DOHH2 (cell line): Measurements from ENCODE around the gene INF2.

ENCODE experiments used
- H3F3A ChIP-seq: fragments of 200-600 bp; sonication (generic), shearing (Covaris generic); 2 replicates; pipeline ENCODE4 v1.6.0; 2016; ENCODE audit warnings: antibody characterized with exemption, mild to moderate bottlenecking; ENCODE audit not compliant: control insufficient read depth, insufficient read depth
- H3K27ac ChIP-seq: fragments of 200-600 bp; sonication (generic); 2 replicates; pipeline ENCODE4 v1.5.1; 2014; ENCODE audit warnings: low read depth, mild to moderate bottlenecking, low read length, moderate library complexity
- H3K27me3 ChIP-seq: fragments of 200-600 bp; sonication (generic); 2 replicates; pipeline ENCODE4 v1.6.1; 2014; ENCODE audit warnings: mild to moderate bottlenecking, low read length, mixed read lengths; ENCODE audit not compliant: control insufficient read depth
- H3K36me3 ChIP-seq: fragments of 200-600 bp; sonication (generic); 2 replicates; pipeline ENCODE4 v1.6.1; 2014; ENCODE audit warnings: mild to moderate bottlenecking, low read length, moderate library complexity, mixed read lengths; ENCODE audit not compliant: control insufficient read depth
- H3K4me1 ChIP-seq: fragments of 200-600 bp; sonication (generic); 2 replicates; pipeline ENCODE4 v1.6.1; 2014; ENCODE audit warnings: mild to moderate bottlenecking, low read length, mixed read lengths; ENCODE audit not compliant: control insufficient read depth
- H3K4me2 ChIP-seq: fragments of 200-600 bp; sonication (generic); 2 replicates; pipeline ENCODE4 v1.6.0; 2014; ENCODE audit warnings: mild to moderate bottlenecking, low read length, moderate library complexity
- H3K4me3 ChIP-seq: fragments of 200-600 bp; sonication (generic); 2 replicates; pipeline ENCODE4 v1.5.1; 2014; ENCODE audit warnings: mild to moderate bottlenecking, low read length, mixed read lengths
- H3K79me2 ChIP-seq: fragments of 200-600 bp; sonication (generic); 2 replicates; pipeline ENCODE4 v1.6.1; 2014; ENCODE audit warnings: mild to moderate bottlenecking, low read length, mixed read lengths; ENCODE audit not compliant: control insufficient read depth
- H3K9me2 ChIP-seq: fragments of 200-600 bp; sonication (generic); replicated peaks from 2 replicates; pipeline ENCODE4 v1.6.1; 2014; ENCODE audit warnings: mild to moderate bottlenecking, low read length, mixed read lengths; ENCODE audit not compliant: control insufficient read depth
- H3K9me3 ChIP-seq: fragments of 200-600 bp; sonication (generic); 2 replicates; pipeline ENCODE4 v1.6.1; 2014; ENCODE audit warnings: antibody characterized with exemption, low read length, mixed read lengths; ENCODE audit not compliant: control insufficient read depth, insufficient read depth
- H4K20me1 ChIP-seq: fragments of 200-600 bp; sonication (generic); 2 replicates; pipeline ENCODE4 v1.6.0; 2014; ENCODE audit warnings: low read depth, mild to moderate bottlenecking, antibody characterized with exemption, low read length, moderate library complexity; ENCODE audit not compliant: control insufficient read depth, insufficient read depth
- CTCF ChIP-seq: fragments of 200-600 bp; sonication (generic); IDR thresholded peaks from one replicate; pipeline ENCODE4 v1.5.1; 2014; ENCODE audit warnings: antibody characterized with exemption, mild to moderate bottlenecking, low read depth, low read length; ENCODE audit not compliant: poor library complexity, severe bottlenecking
- EZH2phosphoT487 ChIP-seq: fragments of 200-600 bp; sonication (generic); IDR thresholded peaks from 2 replicates; pipeline ENCODE4 v1.6.1; 2017; ENCODE audit warnings: borderline replicate concordance, mild to moderate bottlenecking, antibody characterized with exemption, low read length, moderate library complexity, mixed read lengths

INF2 gene

GRCh38 chr14:104746934-104747481 is 57.6 kb downstream of the INF2 start:
- peaks cover 4% of the 10 kb centered on the region; the same call in 1 of the 2 replicates for H3K9me3 ChIP-seq
- H3K4me3 ChIP-seq, result no peak overlapping the region
- H4K20me1 ChIP-seq, result no peaks in the 10 kb centered on the region
- no peak for TF ChIP-seq CTCF
- TF ChIP-seq EZH2phosphoT487, result no peak
- no peak overlapping the region for H3K27ac ChIP-seq
- no peaks in the 10 kb centered on the region for H3K36me3 ChIP-seq
- H3K4me2 ChIP-seq, result no peak overlapping the region
- no peaks in the 10 kb centered on the region for H3K79me2 ChIP-seq
- H3K27me3 ChIP-seq, result peaks cover 7% of the 10 kb centered on the region; the same call in 1 of the 2 replicates
- peaks cover 11% of the 10 kb centered on the region for H3K4me1 ChIP-seq
- no peaks in the 10 kb centered on the region for H3K9me2 ChIP-seq
- no peaks in the 10 kb centered on the region; the same call in 1 of the 2 replicates for H3F3A ChIP-seq

- H3K27ac ChIP-seq, result no peak overlapping the region
- H3F3A ChIP-seq, result no peaks in the 10 kb centered on the region; the same call in 1 of the 2 replicates
- H3K27me3 ChIP-seq, result peaks cover 7% of the 10 kb centered on the region; the same call in 1 of the 2 replicates
- peaks cover 4% of the 10 kb centered on the region; the same call in 1 of the 2 replicates for H3K9me3 ChIP-seq
- no peak overlapping the region for H3K4me3 ChIP-seq
- TF ChIP-seq CTCF (no peak), EZH2phosphoT487 (no peak)
- H3K9me2 ChIP-seq, result no peaks in the 10 kb centered on the region
- no peak overlapping the region for H3K4me2 ChIP-seq
- H3K4me1 ChIP-seq, result peaks cover 14% of the 10 kb centered on the region
- H3K79me2 ChIP-seq, result no peaks in the 10 kb centered on the region
- H4K20me1 ChIP-seq, result no peaks in the 10 kb centered on the region
- no peaks in the 10 kb centered on the region for H3K36me3 ChIP-seq
Measured at GRCh38 chr14:104747876-104748275, 58.5 kb downstream of the INF2 start.

GRCh38 chr14:104749111-104749649 is 59.8 kb downstream of the INF2 start:
- Histone ChIP-seq H3K4me2 (no peak overlapping the region), H3K4me3 (no peak overlapping the region)

More at GRCh38 chr14:104749111-104749649, 59.8 kb downstream of the INF2 start:
- Histone ChIP-seq H3K27me3 (peaks cover 7% of the 10 kb centered on the region; the same call in 1 of the 2 replicates), H3K27ac (no peak overlapping the region), H3K9me3 (peaks cover 4% of the 10 kb centered on the region; the same call in 1 of the 2 replicates), H3K4me1 (peaks cover 19% of the 10 kb centered on the region), H3K36me3 (peaks cover 11% of the 10 kb centered on the region), H3F3A (no peaks in the 10 kb centered on the region; the same call in 1 of the 2 replicates), H4K20me1 (peaks cover 6% of the 10 kb centered on the region; the same call in 1 of the 2 replicates), H3K79me2 (peaks cover 13% of the 10 kb centered on the region), H3K9me2 (no peaks in the 10 kb centered on the region)
- no peak for TF ChIP-seq CTCF
